ENCODE measurements around the gene HMGA1. TPM values are rescaled to one million over a fixed set of nuclear protein-coding genes. Genes with fewer than 3 reads are reported as not detected.

HMGA1 gene
- total RNA-seq, 1 experiment from 2014 or later, result 337 TPM

DNA sequence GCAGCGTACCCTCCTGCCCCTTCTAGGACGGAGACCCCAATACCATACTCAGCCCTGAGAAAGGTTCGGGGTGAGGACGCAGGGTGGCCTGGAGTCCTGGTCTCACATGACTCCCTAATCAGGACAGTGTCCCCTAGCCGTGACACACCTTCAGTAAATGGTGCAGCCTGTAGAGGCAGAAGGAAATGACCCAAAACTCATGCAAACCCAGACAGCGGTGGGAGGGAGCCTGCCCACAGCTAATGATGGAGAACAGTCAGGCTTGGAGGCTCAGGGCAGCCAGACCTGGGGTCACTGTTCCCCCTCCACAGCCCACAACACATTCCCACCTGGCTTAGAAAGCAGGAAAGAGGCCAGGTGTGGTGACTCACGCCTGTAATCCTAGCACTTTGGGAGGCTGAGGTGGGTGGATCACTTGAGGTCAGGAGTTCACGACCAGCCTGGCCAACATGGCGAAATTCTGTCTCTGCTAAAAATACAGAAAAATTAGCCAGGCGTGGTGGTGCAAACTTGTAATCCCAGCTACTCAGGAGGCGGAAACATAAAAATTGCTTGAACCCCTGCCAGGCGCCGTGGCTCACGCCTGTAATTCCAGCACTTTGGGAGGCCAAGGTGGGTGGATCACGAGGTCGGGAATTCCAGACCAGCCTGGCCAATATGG, 8.8 kb upstream of the HMGA1 start:
- Histone ChIP-seq H3K79me2 (ENCODE audit: low read length) (no peaks in the 10 kb centered on the region), H4K20me1 (ENCODE audit: insufficient read depth, low read depth, low read length) (no peaks in the 10 kb centered on the region), H2AFZ (ENCODE audit: low read length) (no peak overlapping the region), H3K27me3 (ENCODE audit: low read length) (no peaks in the 10 kb centered on the region), H3K9me3 (ENCODE audit: low read length) (no peaks in the 10 kb centered on the region), H3K4me3 (ENCODE audit: low read length) (no peak overlapping the region), H3K4me1 (ENCODE audit: low read length) (peaks cover 28% of the 10 kb centered on the region), H3K36me3 (ENCODE audit: insufficient read depth, low read length) (no peaks in the 10 kb centered on the region), H3K9ac (ENCODE audit: low read length) (no peak overlapping the region), H3K4me2 (ENCODE audit: low read depth, low read length, poor library complexity, severe bottlenecking) (no peak overlapping the region), H3K9me2 (replicated peaks; ENCODE audit: insufficient read depth, low read length) (no peaks in the 10 kb centered on the region), H3K27ac (ENCODE audit: low read length) (no peak overlapping the region)
- DNase-seq, result peak; percentile 41

DNA sequence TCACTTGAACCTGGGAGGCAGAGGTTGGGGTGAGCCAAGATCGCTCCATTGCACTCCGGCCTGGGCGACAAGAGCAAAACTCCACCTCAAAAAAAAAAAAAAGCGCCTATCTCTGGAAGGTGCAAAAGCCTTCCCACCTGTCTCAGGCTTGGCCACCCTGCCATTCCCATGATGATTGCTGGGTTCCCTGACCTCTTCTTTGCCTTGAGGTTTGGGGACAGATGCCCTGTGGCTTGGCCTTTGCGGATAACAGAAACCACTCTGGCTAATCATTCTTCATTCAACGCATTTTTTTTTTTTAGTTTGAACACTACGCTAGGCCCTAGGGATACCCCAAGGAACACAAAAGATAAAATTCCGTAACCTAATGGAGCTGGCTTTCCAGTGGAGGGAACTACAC, 6.8 kb upstream of the HMGA1 start:
- H3K27me3 ChIP-seq (ENCODE audit: low read length), result no peaks in the 10 kb centered on the region
- no peaks in the 10 kb centered on the region for H4K20me1 ChIP-seq (ENCODE audit: insufficient read depth, low read depth, low read length)
- H2AFZ ChIP-seq (ENCODE audit: low read length), result no peak overlapping the region
- no peaks in the 10 kb centered on the region for H3K9me3 ChIP-seq (ENCODE audit: low read length)
- no peak overlapping the region for H3K4me3 ChIP-seq (ENCODE audit: low read length)
- no peak overlapping the region for H3K27ac ChIP-seq (ENCODE audit: low read length)
- no peak overlapping the region for H3K4me2 ChIP-seq (ENCODE audit: low read depth, low read length, poor library complexity, severe bottlenecking)
- H3K79me2 ChIP-seq (ENCODE audit: low read length), result no peaks in the 10 kb centered on the region
- H3K36me3 ChIP-seq (ENCODE audit: insufficient read depth, low read length), result no peaks in the 10 kb centered on the region
- no peak overlapping the region for H3K9ac ChIP-seq (ENCODE audit: low read length)
- H3K4me1 ChIP-seq (ENCODE audit: low read length), result peaks cover 12% of the 10 kb centered on the region
- DNase-seq, result no peak
- H3K9me2 ChIP-seq (replicated peaks; ENCODE audit: insufficient read depth, low read length), result no peaks in the 10 kb centered on the region

DNA sequence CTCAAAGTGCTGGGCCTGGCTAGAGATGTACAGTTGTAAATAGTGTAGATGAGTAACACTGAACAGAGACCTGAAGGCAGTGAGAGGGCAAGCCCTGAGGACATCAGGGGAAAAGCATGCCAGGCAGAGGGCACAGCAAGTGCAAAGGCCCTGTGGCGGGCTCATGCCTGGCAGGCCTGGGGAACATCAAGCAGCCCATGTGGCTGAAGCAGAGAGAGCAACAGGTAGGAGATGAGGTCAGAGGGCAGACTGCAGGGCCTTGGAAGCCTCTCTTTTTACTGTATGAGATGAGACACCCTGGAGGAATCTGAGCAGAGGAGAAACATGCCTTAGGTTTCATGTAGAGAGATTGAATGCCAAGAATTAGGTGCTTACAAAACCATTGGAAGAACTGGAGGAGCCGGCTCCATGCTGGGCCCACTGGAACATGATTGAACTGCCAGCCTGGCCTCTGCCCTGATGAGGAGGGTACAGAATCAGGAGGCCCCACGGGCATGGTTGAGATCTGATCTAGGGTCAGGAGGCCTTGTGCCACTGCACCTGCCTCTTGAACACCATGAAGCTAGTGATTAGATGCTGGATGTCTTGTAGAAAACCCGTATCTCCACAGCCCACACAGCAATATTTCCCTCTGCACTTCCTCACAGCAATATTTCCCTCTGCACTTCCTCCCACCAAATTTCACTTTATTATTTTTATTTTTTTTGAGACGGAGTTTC, 5.9 kb upstream of the HMGA1 start:
- H3K27ac ChIP-seq (ENCODE audit: low read length), result no peak overlapping the region
- peaks cover 16% of the 10 kb centered on the region for H3K4me1 ChIP-seq (ENCODE audit: low read length)
- no peaks in the 10 kb centered on the region for H3K9me3 ChIP-seq (ENCODE audit: low read length)
- H3K79me2 ChIP-seq (ENCODE audit: low read length), result no peaks in the 10 kb centered on the region
- H3K9ac ChIP-seq (ENCODE audit: low read length), result no peak overlapping the region
- H3K36me3 ChIP-seq (ENCODE audit: insufficient read depth, low read length), result no peaks in the 10 kb centered on the region
- DNase-seq, result peak; percentile 38
- H2AFZ ChIP-seq (ENCODE audit: low read length), result no peak overlapping the region
- H3K4me2 ChIP-seq (ENCODE audit: low read depth, low read length, poor library complexity, severe bottlenecking), result no peak overlapping the region
- no peak overlapping the region for H3K4me3 ChIP-seq (ENCODE audit: low read length)
- H3K9me2 ChIP-seq (replicated peaks; ENCODE audit: insufficient read depth, low read length), result no peaks in the 10 kb centered on the region
- no peaks in the 10 kb centered on the region for H3K27me3 ChIP-seq (ENCODE audit: low read length)
- H4K20me1 ChIP-seq (ENCODE audit: insufficient read depth, low read depth, low read length), result no peaks in the 10 kb centered on the region

DNA sequence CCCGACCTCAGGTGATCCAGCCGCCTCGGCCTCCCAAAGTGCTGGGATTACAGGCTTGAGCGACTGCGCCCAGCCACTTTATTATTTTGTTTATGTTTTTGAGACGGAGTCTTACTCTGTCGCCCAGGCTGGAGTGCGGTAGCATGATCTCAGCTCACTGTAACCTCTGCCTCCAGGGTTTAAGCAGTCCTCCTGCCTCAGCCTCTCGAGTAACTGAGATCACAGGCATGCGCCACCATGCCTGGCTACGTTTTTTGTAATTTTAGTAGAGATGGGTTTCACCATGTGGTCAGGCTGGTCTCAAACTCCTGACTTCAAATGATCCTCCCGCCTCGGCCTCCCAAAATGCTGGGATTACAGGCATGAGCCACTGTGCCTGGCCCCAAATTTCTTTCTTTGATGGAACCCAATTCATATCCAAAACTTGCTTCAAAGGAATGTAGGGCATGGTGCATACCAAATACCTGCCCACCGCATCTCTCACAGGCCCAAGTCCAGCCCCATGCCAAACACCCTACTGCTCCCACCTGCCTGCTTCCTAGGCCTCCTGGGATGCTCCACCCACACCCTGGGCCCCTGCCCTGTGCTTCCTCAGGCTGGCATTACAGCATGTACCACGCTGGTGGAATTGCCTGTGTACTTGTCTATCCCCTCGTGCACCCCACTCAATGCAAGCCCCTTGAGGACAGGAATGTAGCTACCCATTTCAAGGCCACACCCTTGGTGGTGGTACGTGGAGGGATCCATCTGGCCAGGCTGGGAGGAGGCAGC, 4.9 kb upstream of the HMGA1 start:
- no peaks in the 10 kb centered on the region for H3K79me2 ChIP-seq (ENCODE audit: low read length)
- no peaks in the 10 kb centered on the region for H3K36me3 ChIP-seq (ENCODE audit: insufficient read depth, low read length)
- H3K9ac ChIP-seq (ENCODE audit: low read length), result no peak overlapping the region
- no peak for DNase-seq
- no peak overlapping the region for H2AFZ ChIP-seq (ENCODE audit: low read length)
- no peak overlapping the region for H3K27ac ChIP-seq (ENCODE audit: low read length)
- H3K27me3 ChIP-seq (ENCODE audit: low read length), result no peaks in the 10 kb centered on the region
- no peaks in the 10 kb centered on the region for H4K20me1 ChIP-seq (ENCODE audit: insufficient read depth, low read depth, low read length)
- H3K9me2 ChIP-seq (replicated peaks; ENCODE audit: insufficient read depth, low read length), result no peaks in the 10 kb centered on the region
- H3K9me3 ChIP-seq (ENCODE audit: low read length), result no peaks in the 10 kb centered on the region
- peaks cover 23% of the 10 kb centered on the region for H3K4me1 ChIP-seq (ENCODE audit: low read length)
- no peak overlapping the region for H3K4me2 ChIP-seq (ENCODE audit: low read depth, low read length, poor library complexity, severe bottlenecking)
- no peak overlapping the region for H3K4me3 ChIP-seq (ENCODE audit: low read length)

DNA sequence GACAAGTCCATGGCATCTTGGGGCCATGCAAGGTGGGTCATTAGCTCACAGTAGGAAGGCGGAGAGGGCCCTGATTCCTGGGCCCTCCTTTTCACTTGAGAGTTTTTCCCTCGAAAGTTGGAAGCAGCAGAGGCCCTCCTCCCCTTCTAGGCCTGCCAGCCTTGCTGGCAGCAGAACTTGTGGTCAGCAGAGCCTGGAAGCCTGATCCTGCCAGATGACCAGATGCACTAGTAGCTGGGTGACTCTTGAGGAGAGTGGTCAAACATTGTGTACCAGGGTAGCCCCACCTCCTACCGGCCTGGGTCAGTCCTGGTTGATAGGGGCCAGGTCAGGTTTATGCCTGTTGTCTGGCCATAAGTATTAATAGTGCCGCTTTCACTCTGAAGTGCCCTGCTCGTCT, 3.8 kb upstream of the HMGA1 start:
- Histone ChIP-seq H3K27ac (ENCODE audit: low read length) (no peak overlapping the region), H4K20me1 (ENCODE audit: insufficient read depth, low read depth, low read length) (no peaks in the 10 kb centered on the region), H3K4me3 (ENCODE audit: low read length) (no peak overlapping the region), H3K27me3 (ENCODE audit: low read length) (no peaks in the 10 kb centered on the region), H2AFZ (ENCODE audit: low read length) (no peak overlapping the region), H3K4me2 (ENCODE audit: low read depth, low read length, poor library complexity, severe bottlenecking) (no peak overlapping the region), H3K79me2 (ENCODE audit: low read length) (peaks cover 4% of the 10 kb centered on the region), H3K9ac (ENCODE audit: low read length) (no peak overlapping the region), H3K9me2 (replicated peaks; ENCODE audit: insufficient read depth, low read length) (no peaks in the 10 kb centered on the region), H3K9me3 (ENCODE audit: low read length) (no peaks in the 10 kb centered on the region), H3K36me3 (ENCODE audit: insufficient read depth, low read length) (peaks cover 3% of the 10 kb centered on the region; the same call in 1 of the 2 replicates), H3K4me1 (ENCODE audit: low read length) (peaks cover 12% of the 10 kb centered on the region)
- DNase-seq, result no peak

DNA sequence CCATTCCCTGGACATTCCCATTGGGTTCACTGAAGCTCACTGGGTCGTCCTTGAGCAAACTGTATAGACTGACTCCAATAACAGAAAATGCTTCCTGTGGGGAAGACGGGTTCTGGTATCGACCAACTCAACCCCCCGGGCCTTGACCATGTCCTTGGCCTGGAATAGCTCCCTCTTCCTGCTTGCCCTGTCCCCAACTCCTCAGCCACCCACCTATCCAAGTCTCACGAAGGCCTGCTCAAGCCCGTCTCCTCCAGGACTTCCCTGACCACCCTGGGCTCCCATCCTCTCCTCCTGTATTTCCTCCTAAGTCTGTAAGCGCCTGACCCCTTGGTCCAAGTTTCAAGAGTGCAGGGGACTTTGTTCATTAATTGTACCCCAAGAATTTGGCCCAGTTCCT, 2.8 kb upstream of the HMGA1 start:
- Histone ChIP-seq H3K27me3 (ENCODE audit: low read length) (no peaks in the 10 kb centered on the region), H3K4me2 (ENCODE audit: low read depth, low read length, poor library complexity, severe bottlenecking) (no peak overlapping the region), H3K9me2 (replicated peaks; ENCODE audit: insufficient read depth, low read length) (no peaks in the 10 kb centered on the region), H2AFZ (ENCODE audit: low read length) (no peak overlapping the region), H3K27ac (ENCODE audit: low read length) (no peak overlapping the region), H3K9ac (ENCODE audit: low read length) (no peak overlapping the region), H4K20me1 (ENCODE audit: insufficient read depth, low read depth, low read length) (peaks cover 6% of the 10 kb centered on the region), H3K36me3 (ENCODE audit: insufficient read depth, low read length) (peaks cover 6% of the 10 kb centered on the region), H3K4me3 (ENCODE audit: low read length) (no peak overlapping the region), H3K79me2 (ENCODE audit: low read length) (peaks cover 14% of the 10 kb centered on the region), H3K4me1 (ENCODE audit: low read length) (peaks cover 17% of the 10 kb centered on the region), H3K9me3 (ENCODE audit: low read length) (no peaks in the 10 kb centered on the region)
- DNase-seq, result no peak

DNA sequence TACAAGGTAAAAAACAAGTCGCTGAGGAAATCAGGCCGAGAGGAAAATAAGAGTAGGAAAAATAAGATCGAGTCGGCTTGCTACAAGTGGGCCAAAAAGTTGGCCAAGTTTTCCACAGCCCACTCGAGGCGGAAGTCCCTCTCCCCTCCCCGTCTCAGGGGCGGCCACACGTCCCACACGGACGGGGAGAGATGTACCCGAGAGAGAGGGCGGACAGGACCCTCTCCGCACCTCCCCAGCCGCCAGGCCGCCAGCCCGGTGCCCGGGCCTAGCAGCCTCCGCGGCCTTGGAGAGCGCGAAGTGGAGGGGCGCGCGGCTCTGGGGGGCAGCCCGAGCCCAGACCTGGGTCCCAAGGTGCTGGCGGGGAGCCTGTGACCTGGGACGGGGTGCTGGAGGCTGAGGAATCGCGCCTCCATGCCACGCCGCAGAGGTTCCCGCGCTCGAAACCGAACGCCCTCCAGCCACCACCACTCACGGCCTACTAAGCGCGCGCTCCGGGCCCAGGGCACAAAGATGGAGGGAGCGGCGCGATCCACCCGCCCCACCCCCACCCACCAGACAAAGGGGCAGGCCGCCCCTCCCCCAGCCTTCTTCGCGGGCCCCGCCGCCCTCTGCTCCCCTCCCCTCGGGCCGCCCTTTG, 1.9 kb upstream of the HMGA1 start:
- Histone ChIP-seq H3K4me3 (ENCODE audit: low read length) (no peak overlapping the region), H3K27ac (ENCODE audit: low read length) (no peak overlapping the region), H3K9me3 (ENCODE audit: low read length) (no peaks in the 10 kb centered on the region), H3K79me2 (ENCODE audit: low read length) (peaks cover 23% of the 10 kb centered on the region), H3K9me2 (replicated peaks; ENCODE audit: insufficient read depth, low read length) (no peaks in the 10 kb centered on the region), H3K9ac (ENCODE audit: low read length) (no peak overlapping the region), H4K20me1 (ENCODE audit: insufficient read depth, low read depth, low read length) (peaks cover 15% of the 10 kb centered on the region), H2AFZ (ENCODE audit: low read length) (no peak overlapping the region), H3K27me3 (ENCODE audit: low read length) (no peaks in the 10 kb centered on the region), H3K4me1 (ENCODE audit: low read length) (peaks cover 26% of the 10 kb centered on the region), H3K4me2 (ENCODE audit: low read depth, low read length, poor library complexity, severe bottlenecking) (no peak overlapping the region), H3K36me3 (ENCODE audit: insufficient read depth, low read length) (peaks cover 16% of the 10 kb centered on the region)
- no peak for DNase-seq

Data from Karpas-422 (cell line).